Limb (tissue), 2 donors: Measurements from ENCODE around the gene RFX4.
"Not testable (repeated sequence)": the region's sequence is repeated elsewhere in the genome, so short reads cannot be mapped to it uniquely, and the experiment has no call there.

ENCODE experiments used
- DNase-seq, 2 donors: peaks; one replicate each; pipeline ENCODE4 v3.0.0-alpha.2; 2016; ENCODE audit errors: extremely low spot score in 2 of 2

The RFX4 gene

DNA sequence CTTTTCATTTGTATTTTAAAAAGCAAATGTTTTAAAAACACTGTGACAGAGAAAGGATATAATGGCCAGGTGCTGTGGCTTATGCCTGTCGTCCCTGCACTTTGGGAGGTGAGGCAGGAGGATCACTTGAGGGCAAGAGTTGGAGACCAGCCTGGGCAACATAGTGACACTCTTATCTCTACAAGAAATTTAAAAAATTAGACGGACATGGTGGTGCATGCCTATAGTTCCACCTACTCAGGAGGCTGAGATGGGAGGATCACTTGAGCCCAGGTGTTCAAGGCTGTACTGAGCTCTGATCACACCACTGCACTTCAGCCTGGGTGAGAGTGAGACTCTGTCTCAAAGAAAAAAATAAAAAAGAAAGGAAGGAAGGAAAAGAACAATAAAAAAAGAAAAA lies 7.8 kb downstream of the RFX4 start:
- DNase-seq = no peak

DNA sequence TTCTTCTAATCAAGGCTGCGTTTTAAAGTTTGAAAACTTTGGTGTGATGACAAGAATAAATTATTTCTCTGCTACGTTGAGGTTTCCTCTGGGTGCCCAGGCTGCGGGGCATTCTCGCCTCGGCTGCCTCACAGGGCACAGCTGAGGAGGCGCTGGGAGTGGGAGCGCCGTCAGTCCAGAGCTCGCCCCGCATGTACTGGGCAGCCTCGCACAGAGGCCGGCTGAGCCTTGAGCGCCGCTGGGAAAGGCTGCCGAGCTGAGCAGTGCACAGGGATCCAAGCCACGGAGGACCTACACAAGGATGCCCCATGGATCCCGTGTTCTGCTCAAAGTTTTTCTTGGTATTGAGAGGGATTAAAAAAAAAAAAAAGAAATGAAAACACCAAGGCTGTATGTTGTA lies 11.6 kb downstream of the RFX4 start:
- DNase-seq = no peak

DNA sequence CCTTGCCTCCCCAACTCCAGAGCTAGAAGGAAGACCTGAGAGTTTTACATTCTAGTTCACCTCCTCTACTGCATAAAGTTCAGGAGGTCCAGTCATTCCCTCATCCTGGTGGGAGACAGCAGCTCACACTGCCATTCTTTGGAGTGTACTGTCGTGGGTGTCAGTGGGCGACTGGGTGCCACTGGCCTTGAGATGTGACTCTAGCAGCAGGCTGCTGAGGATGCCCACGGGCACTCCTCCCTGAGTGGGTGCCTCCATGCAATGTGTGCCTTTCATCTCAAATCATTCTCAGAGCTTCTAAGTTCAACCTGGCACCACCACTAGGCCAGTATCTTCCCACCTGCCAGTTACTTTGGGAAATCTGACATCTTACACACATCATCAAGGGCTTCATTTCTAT lies 12.5 kb downstream of the RFX4 start:
- DNase-seq = no peak

DNA sequence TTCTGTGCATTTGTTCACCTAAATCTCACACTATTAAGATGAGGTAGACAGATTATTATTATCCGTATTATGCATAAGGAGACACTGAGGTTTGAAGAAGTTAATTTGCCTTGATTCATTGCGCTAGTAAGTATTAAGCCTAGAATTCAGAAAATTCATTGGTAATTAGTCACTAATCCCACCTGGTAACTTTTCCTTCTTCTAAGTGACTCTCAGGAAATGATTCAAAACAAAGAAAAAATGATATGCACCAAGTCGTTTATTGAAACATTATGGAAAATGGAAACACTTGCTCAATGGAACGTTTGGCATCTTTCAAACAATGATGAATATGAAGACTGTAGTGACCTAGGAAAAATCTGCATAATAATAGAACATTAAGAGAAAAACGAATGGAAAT lies 15.2 kb downstream of the RFX4 start:
- DNase-seq = no peak

DNA sequence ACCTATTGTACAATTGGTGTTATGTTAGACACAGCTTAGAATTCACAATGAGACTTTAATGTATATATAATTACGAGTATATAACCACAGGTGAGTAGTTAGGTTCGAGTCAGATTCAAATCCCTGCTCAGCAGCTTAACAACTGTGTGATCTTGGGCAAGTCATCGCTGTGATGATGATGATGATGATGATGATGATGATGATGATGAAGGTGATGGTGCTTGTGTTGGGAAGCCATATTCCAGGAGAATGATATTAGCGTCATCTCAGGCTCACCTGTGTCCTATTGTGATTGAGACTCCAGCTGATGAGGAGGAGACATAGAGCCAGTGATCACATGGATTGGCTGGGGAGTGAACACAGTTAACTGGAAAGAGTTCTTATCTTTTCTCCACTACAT lies 16.5 kb downstream of the RFX4 start:
- no peak for DNase-seq

DNA sequence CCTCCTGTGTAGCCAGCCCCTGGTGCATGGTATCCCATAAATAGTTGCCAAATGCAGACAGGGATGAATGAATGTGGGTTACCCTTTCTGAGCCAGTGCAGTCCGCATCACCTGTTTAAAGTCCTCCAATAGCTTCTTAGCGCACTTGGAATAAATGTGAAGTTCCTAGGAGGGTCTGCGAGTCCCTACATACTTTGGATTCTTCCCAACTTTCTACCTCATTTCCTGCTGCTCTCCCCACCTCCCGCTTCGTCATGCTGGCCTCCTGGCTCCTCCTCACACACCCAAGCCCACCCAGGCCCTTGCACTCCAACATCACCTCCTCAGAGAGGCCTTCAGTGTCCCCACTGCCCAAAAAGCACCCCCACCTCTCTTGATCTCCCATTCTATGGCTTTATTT lies 17.7 kb downstream of the RFX4 start:
- DNase-seq = no peak

DNA sequence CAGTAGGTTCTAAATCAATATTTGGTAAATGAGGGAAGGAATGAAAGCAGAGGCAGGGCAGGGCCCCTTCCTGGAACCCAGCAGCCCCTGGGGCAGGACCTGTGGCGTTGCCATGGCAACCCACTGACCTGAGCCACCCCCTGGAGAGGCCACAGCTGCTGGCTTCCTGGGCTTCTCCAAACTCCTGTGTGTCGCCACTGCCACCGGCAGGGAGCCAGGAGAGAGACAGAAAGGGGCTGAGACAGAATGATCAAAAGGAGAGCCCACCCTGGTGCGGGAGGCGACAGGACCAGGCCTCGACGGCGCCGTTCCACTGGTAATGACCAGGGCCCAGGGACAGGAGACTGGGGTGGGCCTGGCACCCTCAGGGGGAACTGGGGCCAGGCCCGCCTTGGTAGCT lies 18.2 kb downstream of the RFX4 start:
- peak in 1 of 2 donors; percentile 42 for DNase-seq

DNA sequence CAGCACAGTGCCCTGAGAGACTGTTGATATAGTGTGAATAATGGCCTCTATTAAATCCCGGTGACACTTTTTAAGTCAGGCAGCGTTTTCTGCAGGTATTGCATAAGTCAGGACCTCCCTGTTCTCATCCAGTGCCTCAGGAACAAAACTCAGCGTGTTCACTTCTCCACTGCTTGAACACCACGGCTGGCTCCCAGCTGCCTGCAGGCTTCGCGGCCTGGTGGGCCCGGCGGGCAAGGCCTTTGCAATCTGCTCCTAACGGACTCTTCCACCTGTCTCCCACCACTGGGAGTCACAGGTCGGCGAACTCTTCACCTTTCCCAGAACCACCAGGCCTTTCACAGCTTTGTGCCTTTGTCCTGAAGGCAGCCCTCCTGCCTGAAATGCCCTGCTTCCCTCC lies 18.7 kb downstream of the RFX4 start:
- no peak for DNase-seq

DNA sequence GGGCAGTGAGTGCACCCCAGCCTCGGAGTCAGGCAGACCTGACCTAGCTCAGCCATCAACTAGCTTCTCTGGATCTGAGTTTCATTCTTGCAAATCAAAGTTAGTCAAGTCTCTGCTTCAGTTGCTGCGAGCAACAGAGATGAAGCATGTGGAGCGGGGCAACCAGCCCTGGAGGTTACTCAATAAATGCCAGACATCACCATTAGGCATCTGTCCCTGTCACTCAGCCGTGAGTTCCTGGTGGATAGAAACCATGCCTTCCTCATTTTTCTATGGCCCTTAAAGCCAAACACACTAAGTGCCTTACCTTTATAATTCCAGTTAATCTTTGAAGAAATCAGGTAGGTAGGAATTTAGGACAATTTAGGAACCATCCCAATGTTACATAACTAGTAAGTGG lies 19.3 kb downstream of the RFX4 start:
- DNase-seq = no peak

DNA sequence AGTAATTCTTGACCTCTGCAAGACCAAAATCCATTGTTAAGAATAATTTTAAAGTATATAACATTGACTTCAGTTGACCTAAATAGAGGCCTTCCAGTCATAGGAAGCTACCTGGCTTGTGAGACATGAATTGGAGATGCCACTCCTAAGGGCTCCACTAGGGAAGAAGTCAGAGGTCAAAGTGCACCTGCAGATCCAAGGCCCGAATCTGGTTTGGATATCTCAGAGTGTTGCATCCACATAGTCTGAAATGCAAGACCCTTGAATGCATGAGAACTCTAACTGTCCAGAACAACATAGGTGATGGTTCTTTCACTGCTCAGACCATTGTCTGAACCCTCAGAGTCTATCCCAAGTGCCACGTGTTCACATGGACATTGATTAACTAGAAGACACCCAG lies 22.4 kb downstream of the RFX4 start:
- no peak for DNase-seq

DNA sequence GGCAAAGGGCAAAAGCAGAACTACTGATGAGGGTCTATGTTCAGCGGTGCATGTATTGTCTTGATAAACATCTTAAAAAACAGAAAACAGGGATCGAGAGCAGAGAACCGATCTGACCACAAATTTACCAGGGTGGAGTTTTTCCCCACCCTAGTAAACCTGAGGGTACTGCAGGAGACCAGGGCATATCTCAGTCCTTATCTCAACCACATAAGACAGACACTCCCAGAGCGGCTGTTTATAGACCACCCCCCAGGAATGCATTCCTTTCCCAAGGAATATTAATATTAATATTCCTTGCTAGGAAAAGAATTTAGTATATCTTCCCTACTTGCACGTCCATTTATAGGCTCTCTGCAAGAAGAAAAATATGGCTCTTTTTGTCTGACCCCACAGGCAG lies 37.8 kb downstream of the RFX4 start:
- DNase-seq = not testable (repeated sequence)

DNA sequence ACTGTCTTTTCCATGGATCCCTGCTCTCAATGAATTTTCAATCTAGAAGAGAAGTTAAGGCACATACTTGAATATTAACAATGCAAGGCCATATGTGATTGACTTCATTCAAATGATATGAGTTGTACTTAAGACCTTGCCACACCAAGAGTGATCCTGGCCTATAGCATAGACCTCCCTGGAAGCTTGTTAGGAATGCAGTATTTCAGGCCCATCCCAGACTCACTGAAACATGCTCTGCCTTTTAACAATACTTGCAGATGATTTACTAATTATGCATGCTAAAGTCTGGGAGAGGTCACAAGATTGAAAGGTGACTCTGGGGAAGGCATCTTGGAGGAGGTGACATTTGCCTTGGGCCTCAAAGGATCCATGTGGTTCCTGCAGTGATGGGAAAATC lies 43.2 kb downstream of the RFX4 start:
- DNase-seq = no peak

DNA sequence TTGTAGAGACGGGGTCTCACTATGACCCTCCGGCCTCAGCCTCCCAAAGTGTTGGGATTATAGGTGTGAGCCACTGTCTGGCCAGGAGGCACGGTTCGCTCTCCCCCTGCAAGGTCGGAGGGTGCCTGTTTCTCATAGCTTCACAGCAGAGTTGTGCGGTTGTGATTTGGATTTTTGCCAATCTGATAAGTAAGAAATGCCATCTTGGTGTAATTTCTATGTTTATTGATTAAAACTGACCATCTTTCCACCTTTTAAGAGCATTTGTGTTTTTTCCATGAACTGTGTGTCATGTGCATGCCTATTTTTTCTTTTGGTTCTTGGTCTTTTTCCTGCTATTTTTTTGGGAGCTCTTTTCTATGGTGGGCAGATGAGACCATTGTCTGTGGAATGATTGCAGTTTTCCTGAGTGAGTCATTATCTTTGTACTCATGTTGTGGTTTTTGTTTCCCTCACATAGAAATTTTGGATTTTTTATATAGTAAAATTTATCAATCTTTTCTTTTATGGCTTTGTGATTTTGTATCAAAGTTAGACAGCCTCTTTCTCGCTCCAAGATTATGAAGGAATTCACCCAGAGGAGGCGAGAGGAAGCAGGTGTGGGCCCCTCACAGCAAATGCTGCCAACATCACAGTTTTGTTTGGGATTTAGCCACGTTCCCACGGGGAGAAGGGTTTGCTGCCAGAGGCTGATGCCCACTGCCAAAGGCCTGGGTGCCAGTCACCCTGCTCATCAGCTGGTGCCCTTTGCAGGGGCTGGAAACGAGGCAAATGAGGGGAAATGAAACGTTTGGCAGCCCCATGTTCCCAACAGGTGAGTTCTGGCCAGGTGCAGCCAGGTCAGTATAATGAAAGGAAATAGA lies 47.2 kb downstream of the RFX4 start:
- DNase-seq = no peak

DNA sequence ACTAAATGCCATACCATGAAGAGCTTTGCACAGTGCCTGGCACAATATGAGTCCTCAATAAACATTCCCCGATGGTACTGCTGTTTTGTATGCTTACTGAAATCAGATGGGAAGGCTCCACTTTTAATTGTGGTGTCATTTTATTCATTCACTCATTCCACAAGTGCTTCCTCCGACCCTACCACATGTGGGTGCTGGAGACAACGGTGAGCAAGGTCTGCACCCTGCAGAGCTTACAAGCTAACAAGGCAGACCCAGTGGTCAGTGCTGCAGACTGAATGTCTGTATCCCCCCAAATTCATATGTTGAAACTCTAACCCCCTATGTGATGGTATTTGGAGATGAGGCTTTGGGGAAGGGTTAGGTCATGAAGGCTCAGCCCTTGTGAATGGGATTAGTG lies 48.3 kb downstream of the RFX4 start:
- no peak for DNase-seq

DNA sequence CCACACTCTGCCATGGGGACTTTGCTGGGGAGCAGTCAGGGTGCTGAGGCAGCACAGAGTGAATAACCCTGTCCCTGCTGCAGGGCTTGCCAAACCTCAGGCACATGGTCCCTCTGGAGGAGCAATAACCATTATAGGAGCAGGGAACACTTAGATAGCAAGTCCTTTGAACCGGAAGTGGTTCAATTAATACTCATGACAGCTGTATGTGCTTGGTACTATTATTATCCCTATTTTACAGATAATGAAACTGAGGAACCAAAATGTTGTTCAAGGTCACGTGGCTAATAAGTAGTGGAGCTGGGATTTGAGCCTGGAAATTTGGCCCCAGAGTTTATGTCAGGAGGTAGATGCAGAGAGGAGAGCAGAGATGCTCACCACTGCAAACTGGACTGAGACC lies 49.0 kb downstream of the RFX4 start:
- no peak for DNase-seq

DNA sequence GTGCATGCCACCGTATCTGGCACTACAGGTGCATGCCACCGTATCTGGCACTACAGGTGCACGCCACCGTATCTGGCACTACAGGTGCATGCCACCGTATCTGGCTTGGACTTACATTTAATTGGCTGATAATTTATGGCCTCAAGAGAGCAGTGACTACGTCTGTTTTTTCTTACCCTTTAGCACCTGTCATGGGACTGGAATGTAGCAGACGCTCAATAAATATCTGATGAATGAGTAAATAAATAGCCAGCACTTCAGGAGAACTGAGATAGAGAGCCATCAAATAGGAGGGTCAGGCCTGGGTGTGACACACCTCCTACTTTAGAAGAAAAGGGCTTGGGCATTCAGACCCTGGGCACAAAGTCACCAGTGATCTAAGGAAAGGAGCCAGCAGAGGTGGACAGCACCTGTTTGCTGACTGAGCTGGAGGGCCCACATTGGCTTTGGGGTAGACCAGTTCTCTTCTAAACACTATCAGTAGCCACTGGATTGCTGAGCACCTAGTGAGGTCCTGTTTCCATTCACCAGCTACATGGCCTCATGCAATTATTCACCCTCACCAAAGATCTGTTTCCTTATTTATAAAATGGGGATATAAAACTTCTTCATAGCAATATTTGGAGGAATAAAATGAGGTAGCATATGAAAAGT lies 50.1 kb downstream of the RFX4 start:
- DNase-seq = no peak

DNA sequence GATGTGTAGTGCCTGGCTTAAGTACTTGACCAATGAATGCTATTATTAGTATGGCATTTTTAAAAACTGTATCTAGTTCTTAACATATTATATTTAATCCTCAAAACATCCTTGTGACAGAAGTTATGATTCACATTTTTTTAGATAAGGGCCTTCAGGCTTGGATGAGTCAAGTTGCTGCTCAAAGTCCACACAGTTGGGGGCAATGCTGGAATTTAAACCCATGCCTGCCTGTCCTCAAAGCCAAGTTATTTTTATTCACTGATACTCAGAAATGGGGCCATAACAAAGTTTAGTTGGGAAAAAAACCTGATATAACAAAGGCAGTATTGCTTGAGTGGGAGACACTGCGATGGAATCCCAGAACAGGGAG lies 50.6 kb downstream of the RFX4 start:
- no peak for DNase-seq

DNA sequence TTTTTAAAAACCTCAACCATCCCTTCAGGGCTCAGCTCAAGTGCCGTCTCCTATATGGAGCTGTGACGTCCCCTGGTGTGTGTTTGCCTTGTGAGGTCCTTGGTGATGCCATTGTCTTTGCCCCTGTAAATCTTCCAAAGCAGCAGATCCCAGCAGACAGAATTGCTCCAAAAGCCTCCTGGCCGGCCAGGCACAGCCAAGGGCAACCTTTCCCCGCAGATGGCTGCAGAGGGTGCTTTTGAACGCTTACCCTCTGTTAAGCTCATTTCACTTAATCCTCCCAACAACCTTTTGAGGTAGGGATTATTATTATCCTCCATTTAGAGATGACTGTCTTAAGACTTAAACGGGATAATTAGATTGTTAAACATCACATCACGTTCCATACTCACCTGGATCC lies 51.4 kb downstream of the RFX4 start:
- DNase-seq = no peak

DNA sequence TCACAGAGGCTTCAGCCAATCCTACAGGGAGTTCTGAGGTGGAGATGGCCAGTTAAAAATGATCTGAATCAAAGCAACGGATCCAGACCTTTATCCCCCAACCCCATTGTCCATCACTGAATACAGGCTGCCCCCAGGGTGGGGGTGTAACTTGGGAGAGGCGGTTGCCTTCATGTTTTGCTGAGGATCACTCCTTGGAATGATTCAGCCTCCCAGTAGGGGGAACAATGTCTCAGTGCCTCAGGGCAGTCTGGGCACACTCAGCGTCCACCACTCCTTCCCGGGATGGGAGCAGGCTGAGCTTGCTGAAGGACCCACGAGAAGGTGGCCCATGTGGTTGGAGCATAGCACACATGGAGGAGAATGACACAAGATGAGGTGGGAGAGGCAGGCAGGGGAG lies 60.2 kb downstream of the RFX4 start:
- DNase-seq = no peak

DNA sequence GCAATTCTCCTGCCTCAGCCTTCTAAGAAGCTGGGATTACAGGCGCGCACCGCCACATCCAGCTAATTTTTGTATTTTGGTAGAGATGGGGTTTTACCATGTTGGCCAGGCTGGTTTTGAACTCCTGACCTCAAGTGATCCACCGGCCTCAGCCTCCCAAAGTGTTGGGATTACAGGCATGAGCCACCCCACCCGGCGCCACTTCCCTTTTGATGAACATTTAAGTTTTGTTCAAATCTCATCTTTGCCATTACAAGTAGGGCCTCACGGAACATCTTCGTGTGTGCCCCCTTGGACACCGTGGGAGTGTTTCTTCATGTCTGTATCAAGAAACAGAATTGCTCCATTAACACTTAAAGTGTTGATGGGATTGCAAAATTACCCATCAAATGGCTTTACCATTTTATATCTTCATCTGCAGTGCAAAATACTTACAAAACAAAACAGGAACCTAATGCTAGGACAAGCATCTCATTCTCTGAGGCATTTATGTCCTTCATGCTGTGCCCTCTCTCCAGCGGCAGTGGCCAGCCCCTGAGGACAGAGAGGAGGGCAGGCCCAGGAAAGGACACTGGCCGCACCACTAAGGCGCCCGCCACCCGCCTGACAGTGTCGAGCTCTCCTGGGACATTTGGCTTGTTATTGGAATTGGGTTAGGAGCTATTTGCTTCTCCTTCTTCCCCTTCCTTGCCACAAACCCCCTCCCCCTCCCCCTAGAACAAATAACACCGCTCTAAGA lies 61.7 kb downstream of the RFX4 start:
- no peak for DNase-seq

DNA sequence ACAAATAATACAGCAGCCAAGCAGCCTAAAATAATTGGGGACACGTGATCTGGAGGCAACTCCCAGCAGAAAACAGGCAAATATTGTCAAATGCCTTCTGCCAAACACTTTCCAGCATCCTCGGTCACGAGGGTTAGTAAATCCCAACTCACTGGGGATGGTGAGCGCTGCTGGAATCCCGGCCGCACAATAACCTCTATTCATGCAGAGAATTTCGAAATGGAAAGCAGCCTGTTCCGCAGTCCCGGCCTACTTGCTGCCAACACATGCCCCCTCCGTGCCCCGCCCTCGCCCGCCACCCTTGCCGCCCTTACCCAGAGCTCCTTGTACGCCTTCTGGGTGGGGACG lies 62.2 kb downstream of the RFX4 start:
- peak; percentile 55 to 74 for DNase-seq

DNA sequence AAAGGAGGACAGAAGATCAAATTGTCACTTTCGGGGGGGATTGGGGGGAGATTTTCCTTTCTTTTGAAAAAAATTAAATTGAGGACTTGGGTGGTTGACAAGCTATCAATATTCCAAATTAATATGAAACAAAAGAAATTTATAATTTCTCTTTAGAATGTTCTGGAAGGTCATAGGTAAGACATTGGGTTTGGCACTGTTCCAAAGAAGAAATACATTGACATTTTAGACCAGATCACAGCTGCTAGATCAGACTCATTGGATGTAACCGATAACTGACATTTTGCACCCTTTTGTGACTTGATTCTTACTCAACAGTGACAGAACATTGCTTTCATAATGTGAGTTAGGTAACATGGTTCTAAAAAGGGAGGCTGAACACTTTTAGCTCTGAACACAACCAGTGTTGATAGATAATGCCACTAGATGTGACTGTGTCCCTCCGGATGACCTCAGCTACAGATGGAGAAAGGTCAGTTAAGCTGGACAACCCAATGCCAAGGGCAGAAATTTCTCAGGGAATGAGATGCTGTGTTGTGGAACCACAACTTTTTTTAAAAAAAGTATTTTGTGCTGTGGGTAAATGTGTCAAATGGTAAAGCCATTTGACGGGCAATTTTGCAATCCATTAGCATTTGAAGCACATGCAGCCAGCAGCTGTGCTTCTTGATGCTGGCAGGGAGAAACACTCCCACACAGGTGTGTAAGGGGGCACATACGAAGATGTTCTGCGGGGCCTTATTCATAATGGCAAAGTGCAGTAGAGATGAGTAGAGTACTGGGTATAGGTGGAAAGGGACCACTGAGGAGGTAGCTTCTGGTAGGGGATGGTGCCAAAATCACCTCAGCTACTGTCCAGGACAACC lies 62.9 kb downstream of the RFX4 start:
- DNase-seq = no peak
